DOHH2 (cell line): Measurements from ENCODE around the gene ARHGEF1.

Experiments used
- EZH2phosphoT487 ChIP-seq: fragments of 200-600 bp; sonication (generic); IDR thresholded peaks from 2 replicates; pipeline ENCODE4 v1.6.1; 2017; ENCODE audit warnings: borderline replicate concordance, mild to moderate bottlenecking, antibody characterized with exemption, low read length, moderate library complexity, mixed read lengths
- TF ChIP-seq, protein P1 (sequence below): fragments of 200-600 bp; sonication (generic); IDR thresholded peaks from one replicate; pipeline ENCODE4 v1.5.1; 2014; ENCODE audit warnings: antibody characterized with exemption, mild to moderate bottlenecking, low read depth, low read length; ENCODE audit not compliant: poor library complexity, severe bottlenecking

GRCh38 chr19:41863209-41863931 lies 19.6 kb upstream of the ARHGEF1 start:
- TF ChIP-seq, protein P1, sequence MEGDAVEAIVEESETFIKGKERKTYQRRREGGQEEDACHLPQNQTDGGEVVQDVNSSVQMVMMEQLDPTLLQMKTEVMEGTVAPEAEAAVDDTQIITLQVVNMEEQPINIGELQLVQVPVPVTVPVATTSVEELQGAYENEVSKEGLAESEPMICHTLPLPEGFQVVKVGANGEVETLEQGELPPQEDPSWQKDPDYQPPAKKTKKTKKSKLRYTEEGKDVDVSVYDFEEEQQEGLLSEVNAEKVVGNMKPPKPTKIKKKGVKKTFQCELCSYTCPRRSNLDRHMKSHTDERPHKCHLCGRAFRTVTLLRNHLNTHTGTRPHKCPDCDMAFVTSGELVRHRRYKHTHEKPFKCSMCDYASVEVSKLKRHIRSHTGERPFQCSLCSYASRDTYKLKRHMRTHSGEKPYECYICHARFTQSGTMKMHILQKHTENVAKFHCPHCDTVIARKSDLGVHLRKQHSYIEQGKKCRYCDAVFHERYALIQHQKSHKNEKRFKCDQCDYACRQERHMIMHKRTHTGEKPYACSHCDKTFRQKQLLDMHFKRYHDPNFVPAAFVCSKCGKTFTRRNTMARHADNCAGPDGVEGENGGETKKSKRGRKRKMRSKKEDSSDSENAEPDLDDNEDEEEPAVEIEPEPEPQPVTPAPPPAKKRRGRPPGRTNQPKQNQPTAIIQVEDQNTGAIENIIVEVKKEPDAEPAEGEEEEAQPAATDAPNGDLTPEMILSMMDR = no peak
- TF ChIP-seq EZH2phosphoT487 = no peak
